DOHH2 (cell line): ENCODE data around the gene MYO18B.
"Not testable (repeated sequence)": the region's sequence is repeated elsewhere in the genome, so short reads cannot be mapped to it uniquely, and the experiment has no call there.

ENCODE experiments used
- CTCF ChIP-seq: fragments of 200-600 bp; sonication (generic); IDR thresholded peaks from one replicate; pipeline ENCODE4 v1.5.1; 2014; ENCODE audit warnings: antibody characterized with exemption, mild to moderate bottlenecking, low read depth, low read length; ENCODE audit not compliant: poor library complexity, severe bottlenecking
- EZH2phosphoT487 ChIP-seq: fragments of 200-600 bp; sonication (generic); IDR thresholded peaks from 2 replicates; pipeline ENCODE4 v1.6.1; 2017; ENCODE audit warnings: borderline replicate concordance, mild to moderate bottlenecking, antibody characterized with exemption, low read length, moderate library complexity, mixed read lengths

- not testable (repeated sequence) for TF ChIP-seq CTCF, EZH2phosphoT487
Observed at GRCh38 chr22:25984911-25985310, 242.9 kb downstream of the MYO18B start.
